ENCODE measurements around the gene PML.

DNA sequence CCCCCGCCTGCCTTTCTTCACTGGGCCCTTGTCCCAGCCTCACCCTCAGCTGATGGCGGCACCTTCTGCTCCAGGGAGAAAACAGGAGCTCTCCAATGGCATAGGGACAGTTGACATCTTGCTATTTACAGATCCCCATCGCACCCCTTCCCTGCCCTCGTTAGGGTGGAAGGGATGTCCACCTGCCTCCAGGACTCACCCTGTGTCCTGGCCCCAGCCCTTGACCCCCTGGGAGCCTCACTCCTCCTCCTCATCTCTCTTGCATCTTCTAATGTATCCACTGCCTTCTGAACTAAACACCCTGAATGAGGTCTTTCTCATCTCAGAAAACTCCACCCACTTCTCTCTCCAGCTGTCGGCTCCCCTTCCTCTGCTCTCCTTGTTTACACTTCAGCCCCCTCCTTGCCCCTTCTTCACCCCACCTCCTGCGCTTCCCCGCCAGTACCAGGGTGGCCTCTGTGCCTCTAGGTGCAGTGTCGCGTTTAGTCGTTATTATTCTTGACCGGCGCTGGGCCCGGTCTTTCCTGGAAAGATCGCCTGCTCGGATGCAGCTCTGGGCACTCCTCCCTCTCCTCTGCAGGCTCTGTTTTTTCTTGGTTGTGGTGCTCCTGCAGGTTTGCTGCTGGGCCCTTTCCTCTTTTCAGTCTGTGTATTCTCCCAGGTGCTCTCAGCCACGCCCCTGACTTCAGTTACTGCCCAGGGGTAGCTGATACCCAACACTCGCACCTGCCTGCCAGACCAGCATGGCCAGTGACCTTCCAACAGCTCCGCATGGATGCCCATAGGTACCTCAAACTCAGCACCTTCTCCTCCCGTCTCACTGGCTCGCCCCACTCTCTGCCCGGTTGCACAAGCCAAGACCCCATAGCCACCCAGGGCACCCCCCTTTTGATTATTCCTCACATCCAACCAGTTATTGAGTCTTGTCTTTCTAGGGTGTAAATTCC is 42.9 kb downstream of the PML start:
- TF ChIP-seq, protein P1, sequence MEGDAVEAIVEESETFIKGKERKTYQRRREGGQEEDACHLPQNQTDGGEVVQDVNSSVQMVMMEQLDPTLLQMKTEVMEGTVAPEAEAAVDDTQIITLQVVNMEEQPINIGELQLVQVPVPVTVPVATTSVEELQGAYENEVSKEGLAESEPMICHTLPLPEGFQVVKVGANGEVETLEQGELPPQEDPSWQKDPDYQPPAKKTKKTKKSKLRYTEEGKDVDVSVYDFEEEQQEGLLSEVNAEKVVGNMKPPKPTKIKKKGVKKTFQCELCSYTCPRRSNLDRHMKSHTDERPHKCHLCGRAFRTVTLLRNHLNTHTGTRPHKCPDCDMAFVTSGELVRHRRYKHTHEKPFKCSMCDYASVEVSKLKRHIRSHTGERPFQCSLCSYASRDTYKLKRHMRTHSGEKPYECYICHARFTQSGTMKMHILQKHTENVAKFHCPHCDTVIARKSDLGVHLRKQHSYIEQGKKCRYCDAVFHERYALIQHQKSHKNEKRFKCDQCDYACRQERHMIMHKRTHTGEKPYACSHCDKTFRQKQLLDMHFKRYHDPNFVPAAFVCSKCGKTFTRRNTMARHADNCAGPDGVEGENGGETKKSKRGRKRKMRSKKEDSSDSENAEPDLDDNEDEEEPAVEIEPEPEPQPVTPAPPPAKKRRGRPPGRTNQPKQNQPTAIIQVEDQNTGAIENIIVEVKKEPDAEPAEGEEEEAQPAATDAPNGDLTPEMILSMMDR (conservative IDR thresholded peaks at IDR 0.05; ENCODE audit: low read length), result no peak
- no peak for TF ChIP-seq EZH2phosphoT487 (IDR thresholded peaks at IDR 0.05; ENCODE audit: borderline replicate concordance)

Measured in Loucy (cell line).